GM20000 (cell line): ENCODE data around the gene LIN54.
"Not testable (repeated sequence)": the region's sequence is repeated elsewhere in the genome, so short reads cannot be mapped to it uniquely, and the experiment has no call there.

Experiments used
- DNase-seq: peaks from one replicate; pipeline ENCODE4 v3.0.0; 2012; ENCODE audit warnings: low spot score
- CTCF ChIP-seq: IDR thresholded peaks from 2 replicates; pipeline ENCODE4 v1.5.1; 2012; ENCODE audit warnings: mild to moderate bottlenecking, control low read depth; ENCODE audit errors: extremely low read depth, missing control alignments

Gene LIN54

GRCh38 chr4:82930848-82931755 is 79.5 kb downstream of the LIN54 start:
- no peak for DNase-seq
- TF ChIP-seq CTCF: no peak

- no peak for DNase-seq
- no peak for TF ChIP-seq CTCF
Measured at GRCh38 chr4:82921795-82922194, 88.8 kb downstream of the LIN54 start.

GRCh38 chr4:82919386-82919785 is 91.2 kb downstream of the LIN54 start:
- DNase-seq: no peak
- no peak for TF ChIP-seq CTCF

- no peak for DNase-seq
- no peak for TF ChIP-seq CTCF
Measured at GRCh38 chr4:82918091-82918490, 92.5 kb downstream of the LIN54 start.

- DNase-seq: not testable (repeated sequence)
Measured at GRCh38 chr4:82913968-82914367, 96.7 kb downstream of the LIN54 start.

GRCh38 chr4:82913305-82913704 is 97.3 kb downstream of the LIN54 start:
- TF ChIP-seq CTCF: no peak
- no peak for DNase-seq

GRCh38 chr4:82909326-82909725 is 101.3 kb downstream of the LIN54 start:
- no peak for DNase-seq
- no peak for TF ChIP-seq CTCF

GRCh38 chr4:82906469-82906868 is 104.2 kb downstream of the LIN54 start:
- no peak for TF ChIP-seq CTCF

More at GRCh38 chr4:82906469-82906868, 104.2 kb downstream of the LIN54 start:
- DNase-seq: peak; percentile 29
